Activated CD4-positive, alpha-beta memory T cell treated with anti-CD3 and anti-CD28 coated beads for 36 hours (primary cell): ENCODE data around the gene BAHCC1. TPM values are rescaled to one million over a fixed set of nuclear protein-coding genes. Genes with fewer than 3 reads are reported as not detected.

Experiments used
- CTCF ChIA-PET: fragments of 350-600 bp; sonication (Branson Sonifier 250); formaldehyde crosslinking; loops from one replicate; lab custom pipeline; 2021; ENCODE audit warnings: antibody characterized with exemption, inconsistent platforms; lab: Charles Lee
- POLR2A ChIA-PET: fragments of 350-600 bp; sonication (Branson Sonifier 250); formaldehyde crosslinking; loops from one replicate; lab custom pipeline; 2021; ENCODE audit warnings: antibody characterized with exemption; lab: Charles Lee
- DNase-seq: peaks from one replicate; pipeline ENCODE4 v3.0.0-alpha.2; 2020
- H3K27ac Mint-ChIP-seq: one replicate; pipeline ENCODE4 v1.8.0; 2021; ENCODE audit warnings: mixed read lengths
- H3K27me3 Mint-ChIP-seq: one replicate; pipeline ENCODE4 v1.8.0; 2021; ENCODE audit warnings: mixed read lengths
- H3K36me3 Mint-ChIP-seq: one replicate; pipeline ENCODE4 v1.8.0; 2021; ENCODE audit warnings: mixed read lengths
- H3K4me1 Mint-ChIP-seq: one replicate; pipeline ENCODE4 v1.8.0; 2021; ENCODE audit warnings: low read depth, mixed read lengths
- H3K4me3 Mint-ChIP-seq: one replicate; pipeline ENCODE4 v1.8.0; 2021; ENCODE audit warnings: mild to moderate bottlenecking, mixed read lengths
- H3K9me3 Mint-ChIP-seq: one replicate; pipeline ENCODE4 v1.8.0; 2021; ENCODE audit warnings: mixed read lengths
- intact Hi-C: fragments of 100-400 bp; cut with micrococcal nuclease; formaldehyde crosslinking; loops from one replicate; pipeline ENCODE4 v1.15.1; 2023
- total RNA-seq, 2 experiments: library from RNA; stranded (reverse); gene quantifications; one replicate each; pipeline ENCODE4 v1.2.3, GENCODE V29; 2021

Gene BAHCC1
- total RNA-seq, 2 experiments from 2014 or later, result 0.10 TPM; not detected in 1

DNA sequence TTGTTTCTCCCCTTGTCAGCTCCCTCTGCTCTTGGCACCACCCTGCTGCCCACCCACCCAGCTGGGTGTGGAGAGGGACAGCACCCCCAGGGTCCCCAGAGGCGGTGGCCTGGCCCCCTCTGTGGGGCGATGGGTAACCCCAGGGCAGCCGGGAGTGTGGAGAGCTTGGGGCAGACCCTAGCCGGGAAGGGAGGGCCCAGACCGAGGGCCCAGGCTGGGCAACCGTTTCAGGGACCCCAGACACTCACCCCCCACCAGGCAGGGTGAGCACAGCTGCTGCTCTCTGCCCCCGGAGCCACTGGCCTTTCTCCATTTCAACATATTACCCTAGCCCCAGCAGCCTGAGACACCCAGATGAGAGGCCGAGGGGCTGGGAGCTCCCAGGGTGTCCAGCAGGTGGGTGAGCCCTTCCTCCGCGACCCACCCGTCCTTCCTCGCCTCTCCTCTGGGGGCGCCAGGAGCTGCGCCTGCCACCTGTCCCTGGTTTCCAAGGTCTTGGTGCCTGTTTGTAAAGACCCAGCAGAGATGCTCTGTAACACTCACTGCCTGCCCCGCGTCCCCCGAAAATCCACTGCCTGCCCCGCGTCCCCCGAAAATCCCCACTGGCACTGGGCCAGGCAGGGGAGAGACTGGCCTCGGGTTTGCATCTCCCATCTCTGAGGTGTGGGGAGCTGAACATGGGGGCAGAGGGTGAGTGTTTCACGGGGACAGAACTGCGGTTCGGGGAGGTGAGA is 45.4 kb downstream of the BAHCC1 start:
- no peaks in the 10 kb centered on the region for H3K36me3 Mint-ChIP-seq
- H3K4me3 Mint-ChIP-seq, result no peak overlapping the region
- no peaks in the 10 kb centered on the region for H3K9me3 Mint-ChIP-seq
- ChIA-PET POLR2A (no interaction called here), CTCF (interaction anchor here (0.6 to 2.4 kb wide), 5 partner anchors 10 to 106 kb away, joined by 3 to 9 read pairs (median 3); no protein-coding TSS in a partner anchor)
- no peak for DNase-seq
- peaks cover 7% of the 10 kb centered on the region for H3K27me3 Mint-ChIP-seq
- no peak overlapping the region for H3K27ac Mint-ChIP-seq
- intact Hi-C loops, result no loop called here
- no peaks in the 10 kb centered on the region for H3K4me1 Mint-ChIP-seq

DNA sequence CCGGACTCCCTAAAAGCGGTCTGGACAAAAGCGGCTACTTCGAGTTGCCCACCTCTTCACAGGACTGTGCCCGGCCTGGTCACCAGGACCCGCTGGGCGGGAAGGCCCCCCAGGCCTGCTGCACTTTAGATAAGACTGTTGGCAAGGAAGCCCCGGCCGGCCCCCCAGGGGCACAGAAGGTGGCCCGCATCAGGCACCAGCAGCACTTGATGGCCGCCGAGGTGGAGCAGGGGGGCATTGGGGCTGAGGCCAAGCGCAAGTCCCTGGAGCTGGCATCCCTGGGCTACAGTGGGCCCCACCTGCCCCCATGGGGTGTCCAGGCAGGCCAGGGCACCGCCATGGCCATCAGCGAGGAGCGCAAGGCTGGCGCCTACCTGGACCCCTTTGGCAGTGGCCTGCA is 47.5 kb downstream of the BAHCC1 start:
- Mint-ChIP-seq H3K9me3 (no peaks in the 10 kb centered on the region), H3K4me3 (no peak overlapping the region), H3K27ac (no peak overlapping the region), H3K36me3 (no peaks in the 10 kb centered on the region), H3K4me1 (no peaks in the 10 kb centered on the region), H3K27me3 (peaks cover 7% of the 10 kb centered on the region)
- POLR2A ChIA-PET, result no interaction called here
- DNase-seq, result no peak
- intact Hi-C loops, result no loop called here
- CTCF ChIA-PET, result no interaction called here

DNA sequence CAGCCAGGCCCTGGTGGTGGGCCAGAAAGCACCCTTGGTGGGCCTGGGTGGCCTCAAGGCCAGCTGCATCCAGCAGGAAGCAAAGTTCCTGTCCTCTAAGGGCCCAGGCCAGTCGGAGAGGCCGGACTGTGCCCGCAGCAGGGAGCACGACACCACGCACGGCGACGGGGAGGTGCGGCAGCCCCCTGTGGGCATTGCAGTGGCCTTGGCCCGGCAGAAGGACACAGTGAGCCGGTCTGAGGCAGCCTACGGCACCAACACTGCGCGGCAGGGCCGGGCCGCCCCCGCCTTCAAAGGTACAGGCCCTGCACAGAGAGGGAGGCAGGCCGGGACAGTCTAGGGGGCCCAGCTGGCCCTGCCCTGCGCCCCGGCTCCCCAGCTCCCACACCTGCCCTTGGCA is 48.0 kb downstream of the BAHCC1 start:
- Mint-ChIP-seq H3K4me3 (no peak overlapping the region), H3K36me3 (no peaks in the 10 kb centered on the region), H3K9me3 (no peaks in the 10 kb centered on the region), H3K27ac (no peak overlapping the region), H3K4me1 (no peaks in the 10 kb centered on the region), H3K27me3 (peaks cover 5% of the 10 kb centered on the region)
- DNase-seq, result no peak
- CTCF ChIA-PET, result no interaction called here
- POLR2A ChIA-PET, result no interaction called here
- intact Hi-C loops, result no loop called here

DNA sequence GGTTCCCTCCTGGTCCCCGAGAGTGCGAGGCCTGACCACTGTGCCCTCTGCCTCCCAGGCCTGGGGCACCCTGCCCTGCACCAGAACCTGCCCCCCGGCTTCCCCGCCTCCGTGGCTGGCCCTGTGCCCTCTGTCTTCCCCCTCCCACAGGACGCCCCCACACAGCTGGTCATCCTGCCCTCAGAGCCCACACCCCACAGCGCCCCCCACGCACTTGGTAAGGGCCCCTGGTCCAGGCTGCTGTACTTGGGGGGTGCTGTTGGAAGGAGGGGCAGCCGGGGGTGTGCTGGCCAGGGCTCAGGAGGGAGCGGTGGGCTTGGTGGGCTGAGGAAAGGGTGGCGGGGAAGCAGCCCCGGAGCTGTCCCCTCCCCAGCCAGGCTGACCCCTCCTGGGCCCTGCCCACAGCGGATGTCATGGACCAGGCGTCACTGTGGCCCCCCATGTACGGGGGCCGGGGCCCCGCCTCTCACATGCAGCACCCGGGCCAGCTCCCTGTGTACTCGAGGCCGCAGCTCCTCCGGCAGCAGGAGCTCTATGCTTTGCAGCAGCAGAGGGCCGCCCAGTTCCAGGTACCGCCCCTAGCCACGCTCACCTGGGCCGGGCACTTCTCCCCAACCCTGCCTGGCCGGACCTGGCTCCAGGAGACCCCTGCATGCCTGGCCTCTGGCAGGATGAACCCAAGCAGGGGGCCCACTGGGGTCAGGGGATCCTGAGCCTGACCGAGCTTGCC is 49.5 kb downstream of the BAHCC1 start:
- Mint-ChIP-seq H3K9me3 (no peaks in the 10 kb centered on the region), H3K27ac (no peak overlapping the region), H3K4me3 (no peak overlapping the region), H3K36me3 (no peaks in the 10 kb centered on the region), H3K27me3 (peaks cover 2% of the 10 kb centered on the region), H3K4me1 (no peaks in the 10 kb centered on the region)
- DNase-seq, result no peak
- intact Hi-C loops, result no loop called here
- ChIA-PET POLR2A (no interaction called here), CTCF (no interaction called here)

DNA sequence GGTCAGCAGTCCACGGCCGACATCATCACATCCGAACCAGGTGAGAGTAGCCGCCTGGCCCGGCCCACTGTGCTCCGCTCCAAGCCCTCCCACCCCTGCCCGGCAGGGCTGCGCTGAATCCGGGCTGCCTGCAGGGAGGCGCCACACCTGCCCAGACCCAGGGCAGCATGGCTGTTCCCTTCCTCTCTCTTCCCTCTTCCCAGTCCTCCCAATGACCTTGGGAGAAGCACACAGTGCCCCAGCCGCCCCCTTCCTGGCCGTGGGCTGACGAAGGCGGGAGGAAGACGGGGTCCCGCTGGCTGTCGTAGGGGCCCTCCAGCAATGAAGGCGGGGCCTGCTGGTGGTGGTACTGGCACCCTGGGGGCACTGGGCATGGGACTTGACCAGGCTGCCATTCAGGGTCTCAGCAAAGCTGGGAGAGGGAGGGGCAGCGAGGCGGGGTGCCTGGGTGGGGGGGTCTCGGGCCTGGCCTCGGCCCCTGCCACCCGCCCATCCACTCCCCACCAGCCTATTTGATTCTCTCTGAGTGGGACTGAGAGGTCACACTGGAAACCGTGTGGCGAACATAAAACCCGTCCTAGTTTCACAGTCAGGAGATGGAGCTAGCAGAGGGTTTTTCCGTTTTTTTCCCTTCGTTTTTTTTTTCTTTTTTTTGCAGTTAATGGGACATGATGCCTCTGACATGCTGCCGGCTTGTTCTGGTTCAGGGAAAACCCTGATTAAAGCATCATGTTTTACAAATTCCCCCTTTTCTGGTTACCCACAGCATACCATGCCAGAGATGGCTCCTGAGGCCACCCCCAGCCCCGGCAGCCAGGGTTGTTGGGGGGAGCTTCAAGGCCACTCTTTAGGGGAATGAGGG is 50.6 kb downstream of the BAHCC1 start:
- intact Hi-C loops, result no loop called here
- no peak overlapping the region for H3K27ac Mint-ChIP-seq
- H3K4me3 Mint-ChIP-seq, result no peak overlapping the region
- H3K9me3 Mint-ChIP-seq, result no peaks in the 10 kb centered on the region
- CTCF ChIA-PET, result no interaction called here
- no peaks in the 10 kb centered on the region for H3K4me1 Mint-ChIP-seq
- no peaks in the 10 kb centered on the region for H3K27me3 Mint-ChIP-seq
- DNase-seq, result no peak
- no peaks in the 10 kb centered on the region for H3K36me3 Mint-ChIP-seq
- POLR2A ChIA-PET, result no interaction called here

DNA sequence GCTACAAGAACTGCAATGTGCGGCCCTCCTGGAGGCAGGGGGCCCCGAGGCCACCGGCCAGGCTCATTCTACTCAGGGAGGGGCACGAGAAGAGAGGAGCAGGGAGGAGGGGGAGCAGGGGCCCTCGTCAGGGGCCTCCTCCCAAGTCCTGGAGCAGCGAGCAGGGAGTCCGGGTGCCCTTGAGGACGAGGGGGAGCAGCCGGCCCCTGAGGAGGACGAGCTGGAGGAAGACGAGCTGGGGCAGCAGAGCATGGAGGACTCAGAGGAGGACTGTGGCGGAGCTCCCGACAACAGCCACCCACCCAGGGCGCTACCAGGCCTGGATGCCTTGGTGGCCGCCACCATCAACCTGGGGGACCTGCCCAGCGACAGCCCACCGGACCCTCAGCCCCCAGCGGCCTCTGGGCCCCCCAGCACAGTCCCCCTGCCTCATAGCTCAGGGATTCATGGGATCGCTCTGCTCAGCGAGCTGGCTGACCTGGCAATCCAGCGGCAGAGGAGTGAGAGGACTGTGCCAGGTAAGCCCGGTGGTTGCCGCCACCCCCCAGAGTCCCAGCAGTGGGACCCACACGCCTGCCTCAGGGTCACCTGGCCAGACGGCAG is 52.2 kb downstream of the BAHCC1 start:
- Mint-ChIP-seq H3K4me1 (no peaks in the 10 kb centered on the region), H3K9me3 (no peaks in the 10 kb centered on the region), H3K36me3 (no peaks in the 10 kb centered on the region), H3K4me3 (no peak overlapping the region), H3K27ac (no peak overlapping the region), H3K27me3 (no peaks in the 10 kb centered on the region)
- ChIA-PET POLR2A (no interaction called here), CTCF (no interaction called here)
- intact Hi-C loops, result no loop called here
- no peak for DNase-seq

DNA sequence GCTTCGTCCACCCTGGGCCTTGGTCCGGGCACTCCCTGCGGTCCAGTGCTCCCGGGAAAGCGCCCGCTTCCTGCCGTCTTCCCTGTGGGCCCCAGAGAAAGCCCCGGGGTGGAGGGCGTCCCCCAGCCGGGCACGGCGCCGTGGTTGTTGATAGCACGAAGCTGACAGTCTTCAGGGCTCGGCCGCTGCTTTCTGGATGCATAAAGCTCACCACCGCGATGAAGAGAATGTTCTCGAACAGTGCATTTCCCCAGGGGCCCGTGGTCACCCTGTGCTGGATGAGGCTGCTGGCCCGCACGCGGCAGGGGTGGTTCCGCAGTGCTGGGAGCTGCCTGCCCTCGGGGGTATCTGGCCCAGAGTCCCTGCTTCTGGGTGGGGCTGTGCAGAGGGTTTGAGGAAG is 53.2 kb downstream of the BAHCC1 start:
- peaks cover 4% of the 10 kb centered on the region for H3K4me1 Mint-ChIP-seq
- DNase-seq, result no peak
- H3K9me3 Mint-ChIP-seq, result no peaks in the 10 kb centered on the region
- no peak overlapping the region for H3K27ac Mint-ChIP-seq
- POLR2A ChIA-PET, result no interaction called here
- intact Hi-C loops, result no loop called here
- H3K27me3 Mint-ChIP-seq, result no peaks in the 10 kb centered on the region
- no peaks in the 10 kb centered on the region for H3K36me3 Mint-ChIP-seq
- H3K4me3 Mint-ChIP-seq, result no peak overlapping the region
- CTCF ChIA-PET, result no interaction called here

DNA sequence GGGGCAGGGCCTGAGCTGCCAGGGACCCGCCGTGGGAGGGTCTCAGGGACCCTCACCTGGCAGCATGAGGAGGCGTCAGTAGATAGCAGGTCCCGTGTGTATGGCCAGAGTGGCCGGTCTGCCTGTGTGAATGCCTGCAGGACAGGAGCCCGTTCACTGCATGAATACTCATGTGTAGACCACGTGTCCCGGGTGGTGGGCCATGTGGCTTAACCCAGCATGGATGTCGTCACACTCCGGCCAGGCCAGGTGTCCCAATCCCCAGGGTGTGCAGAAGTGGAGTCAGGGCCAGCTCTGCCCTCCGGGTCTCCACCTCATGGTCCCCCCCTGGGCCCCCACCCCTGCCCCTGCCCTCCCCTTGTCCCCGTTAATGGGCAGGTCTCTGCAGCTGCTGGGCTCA is 53.7 kb downstream of the BAHCC1 start:
- intact Hi-C loops, result no loop called here

DNA sequence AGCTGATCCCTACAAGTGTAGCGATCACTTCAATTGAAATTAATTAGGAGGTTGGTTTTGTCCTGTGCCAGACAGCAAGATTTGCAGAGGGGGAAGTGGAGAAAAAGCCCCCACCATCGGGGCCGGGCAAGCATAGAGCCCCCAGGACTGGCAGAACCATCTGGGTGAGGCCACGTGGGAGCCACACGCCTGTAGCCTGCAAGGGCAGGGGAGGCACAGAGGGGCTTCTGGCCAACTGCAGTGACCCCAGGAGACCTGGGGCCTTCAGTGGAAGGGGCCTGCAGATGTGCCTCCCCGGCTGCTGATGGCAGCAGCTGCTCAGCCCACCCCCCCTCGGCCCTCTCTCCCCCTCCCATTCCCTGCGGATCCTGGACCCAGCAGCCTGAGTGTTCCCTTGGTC is 54.1 kb downstream of the BAHCC1 start:
- no peaks in the 10 kb centered on the region for H3K9me3 Mint-ChIP-seq
- peaks cover 8% of the 10 kb centered on the region for H3K4me1 Mint-ChIP-seq
- POLR2A ChIA-PET, result no interaction called here
- no peaks in the 10 kb centered on the region for H3K27me3 Mint-ChIP-seq
- no peaks in the 10 kb centered on the region for H3K36me3 Mint-ChIP-seq
- H3K4me3 Mint-ChIP-seq, result no peak overlapping the region
- intact Hi-C loops, result no loop called here
- CTCF ChIA-PET, result no interaction called here
- H3K27ac Mint-ChIP-seq, result no peak overlapping the region
- no peak for DNase-seq

More for the DNA sequence above, 53.7 kb downstream of the BAHCC1 start:
- Mint-ChIP-seq H3K27me3 (no peaks in the 10 kb centered on the region), H3K4me1 (peaks cover 6% of the 10 kb centered on the region), H3K4me3 (no peak overlapping the region), H3K27ac (no peak overlapping the region), H3K9me3 (no peaks in the 10 kb centered on the region), H3K36me3 (no peaks in the 10 kb centered on the region)
- ChIA-PET CTCF (no interaction called here), POLR2A (no interaction called here)
- no peak for DNase-seq

DNA sequence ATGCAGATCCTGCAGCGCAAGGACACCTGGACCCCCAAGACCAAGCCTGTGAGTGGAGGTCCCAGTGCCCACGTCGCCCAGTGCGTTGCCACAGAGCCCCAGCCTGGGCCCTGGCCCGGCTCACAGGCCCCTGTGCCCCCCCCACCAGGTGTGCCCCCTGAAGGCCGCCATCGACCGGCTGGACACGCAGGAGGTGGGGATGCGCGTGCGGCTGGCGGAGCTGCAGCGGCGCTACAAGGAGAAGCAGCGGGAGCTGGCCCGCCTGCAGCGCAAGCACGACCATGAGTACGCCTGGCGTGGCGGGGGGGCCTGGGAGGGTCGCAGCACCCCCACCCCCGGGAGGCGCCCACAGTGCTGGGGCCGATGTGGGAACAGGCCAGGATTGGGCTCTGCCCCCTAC is 56.6 kb downstream of the BAHCC1 start:
- Mint-ChIP-seq H3K27me3 (no peaks in the 10 kb centered on the region), H3K36me3 (no peaks in the 10 kb centered on the region), H3K4me1 (peaks cover 8% of the 10 kb centered on the region), H3K27ac (no peak overlapping the region), H3K9me3 (no peaks in the 10 kb centered on the region), H3K4me3 (no peak overlapping the region)
- intact Hi-C loops, result no loop called here
- ChIA-PET CTCF (no interaction called here), POLR2A (no interaction called here)
- no peak for DNase-seq

DNA sequence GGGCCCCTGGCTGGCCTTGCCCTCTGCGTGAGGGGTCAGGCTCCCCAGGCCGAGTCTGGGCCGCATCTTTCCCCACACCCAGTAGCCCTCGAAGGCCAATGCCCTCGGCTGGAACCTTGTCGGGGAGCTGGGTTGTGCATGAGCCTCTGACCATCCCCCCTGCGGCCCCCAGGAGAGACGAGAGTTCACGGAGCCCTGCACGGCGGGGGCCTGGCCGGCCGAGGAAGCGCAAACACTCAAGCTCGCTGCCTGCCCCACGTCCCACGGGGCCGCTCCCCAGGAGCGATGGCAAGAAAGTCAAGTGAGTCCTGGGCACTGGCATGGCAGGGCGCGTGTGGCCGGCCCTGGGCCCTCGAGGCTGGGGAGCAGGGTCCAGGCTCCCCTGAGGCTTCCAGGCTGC is 57.3 kb downstream of the BAHCC1 start:
- no peaks in the 10 kb centered on the region for H3K9me3 Mint-ChIP-seq
- H3K4me3 Mint-ChIP-seq, result no peak overlapping the region
- ChIA-PET CTCF (no interaction called here), POLR2A (no interaction called here)
- intact Hi-C loops, result no loop called here
- no peak for DNase-seq
- no peaks in the 10 kb centered on the region for H3K27me3 Mint-ChIP-seq
- H3K36me3 Mint-ChIP-seq, result no peaks in the 10 kb centered on the region
- peaks cover 8% of the 10 kb centered on the region for H3K4me1 Mint-ChIP-seq
- no peak overlapping the region for H3K27ac Mint-ChIP-seq

DNA sequence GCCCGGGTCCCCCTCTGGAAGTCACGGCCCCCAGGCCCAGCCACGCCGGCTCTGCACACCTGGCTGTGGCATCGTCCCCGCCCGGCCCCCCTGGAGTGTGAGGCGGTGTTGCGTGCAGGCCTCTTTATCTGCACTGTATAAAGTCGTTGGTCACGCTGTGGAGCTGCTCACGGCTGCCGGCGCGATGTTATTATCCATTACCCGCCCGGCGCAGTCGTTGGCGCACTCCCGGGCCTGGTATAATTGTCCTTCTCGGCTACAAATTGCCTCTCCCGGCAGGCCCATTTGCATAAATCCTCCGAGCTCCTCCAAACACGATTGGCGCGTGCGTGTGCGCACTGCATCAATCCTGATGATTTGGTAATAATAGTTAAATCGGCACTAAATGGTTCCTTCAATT is 57.8 kb downstream of the BAHCC1 start:
- H3K4me1 Mint-ChIP-seq, result peaks cover 8% of the 10 kb centered on the region
- POLR2A ChIA-PET, result no interaction called here
- intact Hi-C loops, result no loop called here
- no peaks in the 10 kb centered on the region for H3K27me3 Mint-ChIP-seq
- H3K27ac Mint-ChIP-seq, result no peak overlapping the region
- no peaks in the 10 kb centered on the region for H3K36me3 Mint-ChIP-seq
- no peaks in the 10 kb centered on the region for H3K9me3 Mint-ChIP-seq
- no peak overlapping the region for H3K4me3 Mint-ChIP-seq
- DNase-seq, result no peak
- CTCF ChIA-PET, result no interaction called here
